PC-3 (cell line): Measurements from ENCODE around the gene HYAL4. TPM values are rescaled to one million over a fixed set of nuclear protein-coding genes. Genes with fewer than 3 reads are reported as not detected.

Experiments used
- ATAC-seq: fragments of 200-7000 bp; cut with Tn5 transposase; 2 replicates; pipeline ENCODE4 v1.9.1; 2020; ENCODE audit warnings: mild to moderate bottlenecking, moderate library complexity
- BruUV-seq: library from RNA; stranded (reverse); fragments of 400-500 nt; replicated peaks from 2 replicates; lab custom pipeline; 2021; lab: Mats Ljungman, UMichigan
- CTCF ChIA-PET: fragments of 300-600 bp; sonication (Branson Sonifier 250); formaldehyde crosslinking; loops from one replicate; lab custom pipeline; 2022; ENCODE audit warnings: antibody characterized with exemption; lab: Charles Lee
- POLR2A ChIA-PET: fragments of 300-600 bp; sonication (Branson Sonifier 250); formaldehyde crosslinking; loops from one replicate; lab custom pipeline; 2022; ENCODE audit warnings: antibody characterized with exemption; ENCODE audit not compliant: unreplicated experiment; lab: Charles Lee
- DNase-seq: peaks from one replicate; pipeline ENCODE4 v3.0.0-alpha.2; 2015
- H2AFZ ChIP-seq: fragments of 300-600 bp; sonication (generic); 2 replicates; pipeline ENCODE4 v1.6.0; 2016; ENCODE audit warnings: antibody characterized with exemption, low read length
- H3F3A ChIP-seq: fragments of 300-600 bp; sonication (generic); one replicate; pipeline ENCODE4 v1.6.0; 2017; ENCODE audit warnings: antibody characterized with exemption, low read length, control low read depth, mild to moderate bottlenecking; ENCODE audit not compliant: unreplicated experiment
- H3K27ac ChIP-seq: fragments of 300-600 bp; sonication (generic); 2 replicates; pipeline ENCODE4 v1.5.1; 2016; ENCODE audit warnings: mild to moderate bottlenecking, low read length
- H3K27me3 ChIP-seq: fragments of 300-600 bp; sonication (generic); 2 replicates; pipeline ENCODE4 v1.6.1; 2016; ENCODE audit warnings: low read length, mixed read lengths
- H3K36me3 ChIP-seq: fragments of 300-600 bp; sonication (generic); 2 replicates; pipeline ENCODE4 v1.6.1; 2016; ENCODE audit warnings: low read depth, mixed run types, low read length, mixed read lengths
- H3K4me1 ChIP-seq: fragments of 300-600 bp; sonication (generic); 2 replicates; pipeline ENCODE4 v1.5.1; 2016; ENCODE audit warnings: low read length; ENCODE audit not compliant: insufficient read depth
- H3K4me2 ChIP-seq: fragments of 300-600 bp; sonication (generic); 2 replicates; pipeline ENCODE4 v1.6.0; 2016; ENCODE audit warnings: low read length
- H3K4me3 ChIP-seq: fragments of 300-600 bp; sonication (generic); 2 replicates; pipeline ENCODE4 v1.5.1; 2016; ENCODE audit warnings: mild to moderate bottlenecking, low read length, mixed read lengths
- H3K79me2 ChIP-seq: fragments of 300-600 bp; sonication (generic); 2 replicates; pipeline ENCODE4 v1.6.1; 2017; ENCODE audit warnings: low read length, mixed read lengths
- H3K9ac ChIP-seq: fragments of 300-600 bp; sonication (generic); 2 replicates; pipeline ENCODE4 v1.6.0; 2016; ENCODE audit warnings: mild to moderate bottlenecking, low read length
- H3K9me2 ChIP-seq: fragments of 300-600 bp; sonication (generic); replicated peaks from 2 replicates; pipeline ENCODE4 v1.6.1; 2016; ENCODE audit warnings: mixed run types, low read length, mixed read lengths
- H3K9me3 ChIP-seq: fragments of 300-600 bp; sonication (generic); 2 replicates; pipeline ENCODE4 v1.6.1; 2016; ENCODE audit warnings: low read length, mixed read lengths
- H4K20me1 ChIP-seq: fragments of 300-600 bp; sonication (generic); 2 replicates; pipeline ENCODE4 v1.6.1; 2016; ENCODE audit warnings: low read length, mixed read lengths
- EZH2 ChIP-seq: fragments of 300-600 bp; sonication (generic); IDR thresholded peaks from one replicate; pipeline ENCODE4 v1.6.1; 2017; ENCODE audit warnings: antibody characterized with exemption, mild to moderate bottlenecking, low read length; ENCODE audit not compliant: unreplicated experiment
- EZH2phosphoT487 ChIP-seq: fragments of 300-600 bp; sonication (generic); IDR thresholded peaks from 2 replicates; pipeline ENCODE4 v1.6.1; 2018; ENCODE audit warnings: mild to moderate bottlenecking, antibody characterized with exemption, low read length, borderline replicate concordance
- intact Hi-C: fragments of 100-400 bp; cut with micrococcal nuclease; formaldehyde crosslinking; loops from 2 replicates; pipeline ENCODE4 v1.9.0; 2023
- total RNA-seq: library from RNA; depleted of rRNA; stranded (reverse); fragments of >200 nt; gene quantifications from 2 replicates; pipeline ENCODE4 v1.2.3, GENCODE V29; 2014
- TF ChIP-seq, protein P1 (sequence below): fragments of 300-600 bp; sonication (generic); conservative IDR thresholded peaks from 2 replicates; pipeline ENCODE4 v1.5.1; 2017; ENCODE audit warnings: antibody characterized with exemption, low read depth, mild to moderate bottlenecking, low read length

The HYAL4 gene
- total RNA-seq, 1 experiment from 2014 or later, result 0.26 TPM

DNA sequence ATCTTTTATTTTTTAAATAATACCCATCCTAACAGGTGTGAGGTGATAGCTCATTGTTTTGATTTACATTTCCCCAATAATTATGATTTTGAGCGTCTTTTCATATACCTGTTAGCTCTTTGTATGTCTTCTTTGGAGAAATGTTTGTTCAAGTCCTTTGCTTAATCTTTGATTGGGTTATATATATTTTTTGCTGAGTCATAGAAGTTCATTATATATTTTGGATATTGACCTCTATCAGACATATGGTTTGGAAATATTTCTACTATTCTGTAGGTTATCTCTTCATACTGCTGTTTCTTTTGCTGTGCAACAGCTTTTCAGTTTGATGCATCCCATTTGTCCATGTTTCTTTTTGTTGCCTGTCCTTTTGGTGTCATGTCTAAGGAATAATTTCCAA lies 23.6 kb upstream of the HYAL4 start:
- H3K9me3 ChIP-seq, result no peaks in the 10 kb centered on the region
- H2AFZ ChIP-seq, result no peak overlapping the region
- no peak overlapping the region for H3K4me2 ChIP-seq
- ChIA-PET POLR2A (no interaction called here), CTCF (interaction anchor here (0.6 kb wide), 1 partner anchor 443 kb away, joined by 6 read pairs; no protein-coding TSS in a partner anchor)
- no peaks in the 10 kb centered on the region for H3K79me2 ChIP-seq
- no peak overlapping the region for H3K9ac ChIP-seq
- no peaks in the 10 kb centered on the region for H3K36me3 ChIP-seq
- ATAC-seq, result no peak
- TF ChIP-seq, protein P1, sequence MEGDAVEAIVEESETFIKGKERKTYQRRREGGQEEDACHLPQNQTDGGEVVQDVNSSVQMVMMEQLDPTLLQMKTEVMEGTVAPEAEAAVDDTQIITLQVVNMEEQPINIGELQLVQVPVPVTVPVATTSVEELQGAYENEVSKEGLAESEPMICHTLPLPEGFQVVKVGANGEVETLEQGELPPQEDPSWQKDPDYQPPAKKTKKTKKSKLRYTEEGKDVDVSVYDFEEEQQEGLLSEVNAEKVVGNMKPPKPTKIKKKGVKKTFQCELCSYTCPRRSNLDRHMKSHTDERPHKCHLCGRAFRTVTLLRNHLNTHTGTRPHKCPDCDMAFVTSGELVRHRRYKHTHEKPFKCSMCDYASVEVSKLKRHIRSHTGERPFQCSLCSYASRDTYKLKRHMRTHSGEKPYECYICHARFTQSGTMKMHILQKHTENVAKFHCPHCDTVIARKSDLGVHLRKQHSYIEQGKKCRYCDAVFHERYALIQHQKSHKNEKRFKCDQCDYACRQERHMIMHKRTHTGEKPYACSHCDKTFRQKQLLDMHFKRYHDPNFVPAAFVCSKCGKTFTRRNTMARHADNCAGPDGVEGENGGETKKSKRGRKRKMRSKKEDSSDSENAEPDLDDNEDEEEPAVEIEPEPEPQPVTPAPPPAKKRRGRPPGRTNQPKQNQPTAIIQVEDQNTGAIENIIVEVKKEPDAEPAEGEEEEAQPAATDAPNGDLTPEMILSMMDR, result no peak
- TF ChIP-seq EZH2, result no peak
- no peak for TF ChIP-seq EZH2phosphoT487
- H3K27me3 ChIP-seq, result no peaks in the 10 kb centered on the region
- peaks cover 20% of the 10 kb centered on the region for H3K4me1 ChIP-seq
- H3K9me2 ChIP-seq, result no peaks in the 10 kb centered on the region
- no peak overlapping the region for H3K4me3 ChIP-seq
- intact Hi-C loops, result no loop called here
- no peak for DNase-seq
- no TSS peak for BruUV-seq
- no peaks in the 10 kb centered on the region for H4K20me1 ChIP-seq
- H3F3A ChIP-seq, result no peaks in the 10 kb centered on the region
- no peak overlapping the region for H3K27ac ChIP-seq

GRCh38 chr7:123823898-123824753 lies 20.8 kb upstream of the HYAL4 start:
- CTCF ChIA-PET, result no interaction called here
- intact Hi-C loops, result loop anchor here (2.0 kb wide), 1 partner anchor 25 kb away; no protein-coding TSS in a partner anchor

More at GRCh38 chr7:123823898-123824753, 20.8 kb upstream of the HYAL4 start:
- BruUV-seq, result no TSS peak
- Histone ChIP-seq H4K20me1 (no peaks in the 10 kb centered on the region), H2AFZ (no peak overlapping the region), H3K79me2 (no peaks in the 10 kb centered on the region), H3K36me3 (no peaks in the 10 kb centered on the region), H3K27ac (no peak overlapping the region), H3F3A (no peaks in the 10 kb centered on the region), H3K27me3 (no peaks in the 10 kb centered on the region), H3K4me1 (peaks cover 16% of the 10 kb centered on the region), H3K4me3 (no peak overlapping the region), H3K9me3 (no peaks in the 10 kb centered on the region), H3K9ac (no peak overlapping the region), H3K4me2 (peak overlapping the region; percentile 50), H3K9me2 (no peaks in the 10 kb centered on the region)
- DNase-seq (no peak), ATAC-seq (no peak)
- POLR2A ChIA-PET, result interaction anchor here (0.6 kb wide), 1 partner anchor 42 kb away, joined by 3 read pairs; no protein-coding TSS in a partner anchor
- TF ChIP-seq EZH2phosphoT487 (no peak), EZH2 (no peak)
- TF ChIP-seq, protein P1, result no peak
